HG03558 (cell line): ENCODE results near the gene B4GALT6.

Experiments used
- ATAC-seq: cut with Tn5 transposase; IDR thresholded peaks from one replicate; pipeline ENCODE4 v1.9.1; 2021; ENCODE audit warnings: moderate number of reproducible peaks; ENCODE audit not compliant: unreplicated experiment; ENCODE audit errors: extremely low read depth

The B4GALT6 gene

DNA sequence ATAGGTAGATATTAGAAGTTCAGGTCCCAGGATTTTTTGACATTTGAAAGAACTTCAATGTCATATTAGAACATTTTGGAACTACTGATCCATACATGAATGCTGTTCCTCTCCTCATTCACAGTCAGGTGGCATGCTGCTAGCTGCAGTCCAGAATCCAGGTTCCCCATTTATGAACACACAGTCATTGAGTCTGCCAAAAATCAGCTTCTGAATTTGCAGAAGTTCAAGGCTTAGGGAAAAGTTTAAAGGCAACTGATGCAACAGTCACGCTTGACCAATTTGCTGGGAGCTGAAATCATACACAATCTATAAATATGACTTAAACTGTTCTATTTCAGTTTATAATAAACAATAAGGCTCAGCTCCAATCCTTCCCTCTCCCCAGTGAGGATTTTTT, 110.0 kb downstream of the B4GALT6 start:
- no peak for ATAC-seq
